ENCODE measurements around the gene MAPKAP1.

DNA sequence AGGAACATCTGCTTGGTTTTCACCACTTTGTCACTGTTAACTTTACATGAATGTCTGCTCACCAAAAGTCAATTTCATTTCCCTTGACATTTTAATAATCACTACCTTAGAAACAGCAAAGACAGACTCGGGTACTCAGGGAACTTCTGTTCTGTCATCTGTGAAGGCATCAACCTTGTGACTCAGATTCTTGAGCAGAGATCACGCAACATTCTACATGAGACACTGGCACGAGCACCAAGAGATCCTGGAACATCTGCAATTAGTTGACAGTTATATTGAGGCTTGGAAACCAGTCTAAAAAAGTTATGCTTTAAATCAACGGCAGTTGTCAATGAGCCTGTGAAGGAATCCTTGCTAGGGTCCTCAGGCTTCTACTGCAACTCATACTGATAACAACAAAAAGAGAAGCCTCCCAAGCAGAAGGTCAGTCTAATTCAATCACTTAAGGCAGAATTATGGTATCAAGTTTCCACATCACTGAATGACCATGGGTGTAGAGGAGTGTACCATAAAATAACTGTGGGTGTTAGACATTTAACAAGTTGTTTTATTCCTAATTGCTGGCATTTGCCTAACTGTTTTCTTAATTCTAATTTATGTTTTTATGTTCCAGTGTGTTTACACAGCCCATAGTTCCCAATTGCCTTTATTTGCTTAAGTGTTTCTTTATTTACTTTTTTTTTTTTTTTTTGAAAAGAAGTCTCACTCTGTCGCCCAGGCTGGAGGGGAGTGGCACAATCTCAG lies 36.8 kb upstream of the MAPKAP1 start:
- TF ChIP-seq, protein P1, sequence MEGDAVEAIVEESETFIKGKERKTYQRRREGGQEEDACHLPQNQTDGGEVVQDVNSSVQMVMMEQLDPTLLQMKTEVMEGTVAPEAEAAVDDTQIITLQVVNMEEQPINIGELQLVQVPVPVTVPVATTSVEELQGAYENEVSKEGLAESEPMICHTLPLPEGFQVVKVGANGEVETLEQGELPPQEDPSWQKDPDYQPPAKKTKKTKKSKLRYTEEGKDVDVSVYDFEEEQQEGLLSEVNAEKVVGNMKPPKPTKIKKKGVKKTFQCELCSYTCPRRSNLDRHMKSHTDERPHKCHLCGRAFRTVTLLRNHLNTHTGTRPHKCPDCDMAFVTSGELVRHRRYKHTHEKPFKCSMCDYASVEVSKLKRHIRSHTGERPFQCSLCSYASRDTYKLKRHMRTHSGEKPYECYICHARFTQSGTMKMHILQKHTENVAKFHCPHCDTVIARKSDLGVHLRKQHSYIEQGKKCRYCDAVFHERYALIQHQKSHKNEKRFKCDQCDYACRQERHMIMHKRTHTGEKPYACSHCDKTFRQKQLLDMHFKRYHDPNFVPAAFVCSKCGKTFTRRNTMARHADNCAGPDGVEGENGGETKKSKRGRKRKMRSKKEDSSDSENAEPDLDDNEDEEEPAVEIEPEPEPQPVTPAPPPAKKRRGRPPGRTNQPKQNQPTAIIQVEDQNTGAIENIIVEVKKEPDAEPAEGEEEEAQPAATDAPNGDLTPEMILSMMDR (conservative IDR thresholded peaks at IDR 0.05 in 1 of 2, IDR thresholded peaks at IDR 0.05 in 1 of 2; ENCODE audit: extremely low read depth in 1 of 2, insufficient read depth in 1 of 2, low read depth in 1 of 2, low read length in 2 of 2), result no peak
- no peak for TF ChIP-seq EZH2 (IDR thresholded peaks at IDR 0.05; ENCODE audit: borderline replicate concordance, low read length)

Measured in mammary epithelial cell (primary cell).